HepG2 (cell line): ENCODE results near the gene AHCYL2.

Experiments
- ZNF775 ChIP-seq: sonication (generic); formaldehyde crosslinking; IDR thresholded peaks from 2 replicates; pipeline ENCODE4 v1.4.0; 2020; ENCODE audit warnings: missing genetic modification reagents, mild to moderate bottlenecking, moderate library complexity, borderline replicate concordance
- TF ChIP-seq, protein P1 (sequence below): sonication (generic); formaldehyde crosslinking; IDR thresholded peaks from 2 replicates; pipeline ENCODE4 v1.5.0; 2020; ENCODE audit warnings: mild to moderate bottlenecking, missing genetic modification reagents, moderate library complexity
- TF ChIP-seq, protein P2 (sequence below): sonication (generic); formaldehyde crosslinking; IDR thresholded peaks from 2 replicates; pipeline ENCODE4 v1.4.0; 2020; ENCODE audit warnings: missing genetic modification reagents

DNA sequence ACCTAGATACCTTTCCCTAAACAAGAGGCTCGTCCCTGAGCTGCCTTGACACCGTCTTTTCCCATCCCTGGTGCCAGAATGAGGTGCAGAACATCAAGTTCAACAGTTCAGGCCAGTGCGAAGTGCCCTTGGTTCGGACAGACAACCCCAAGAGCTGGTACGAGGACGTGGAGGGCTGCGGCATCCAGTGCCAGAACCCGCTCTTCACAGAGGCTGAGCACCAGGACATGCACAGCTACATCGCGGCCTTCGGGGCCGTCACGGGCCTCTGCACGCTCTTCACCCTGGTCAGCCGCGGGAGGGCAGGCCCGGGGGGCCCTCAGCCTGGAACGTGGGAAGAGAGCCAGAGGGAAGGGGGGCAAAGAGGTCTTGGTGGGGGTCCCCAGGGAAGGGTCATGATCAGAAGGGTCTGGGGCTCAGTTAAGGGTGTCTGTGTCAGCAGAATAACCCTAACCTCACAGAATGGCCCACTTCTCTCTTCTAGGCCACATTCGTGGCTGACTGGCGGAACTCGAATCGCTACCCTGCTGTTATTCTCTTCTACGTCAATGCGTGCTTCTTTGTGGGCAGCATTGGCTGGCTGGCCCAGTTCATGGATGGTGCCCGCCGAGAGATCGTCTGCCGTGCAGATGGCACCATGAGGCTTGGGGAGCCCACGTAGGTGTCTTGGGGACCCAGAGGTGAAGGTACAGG is 19.6 kb upstream of the AHCYL2 start:
- TF ChIP-seq, protein P1, sequence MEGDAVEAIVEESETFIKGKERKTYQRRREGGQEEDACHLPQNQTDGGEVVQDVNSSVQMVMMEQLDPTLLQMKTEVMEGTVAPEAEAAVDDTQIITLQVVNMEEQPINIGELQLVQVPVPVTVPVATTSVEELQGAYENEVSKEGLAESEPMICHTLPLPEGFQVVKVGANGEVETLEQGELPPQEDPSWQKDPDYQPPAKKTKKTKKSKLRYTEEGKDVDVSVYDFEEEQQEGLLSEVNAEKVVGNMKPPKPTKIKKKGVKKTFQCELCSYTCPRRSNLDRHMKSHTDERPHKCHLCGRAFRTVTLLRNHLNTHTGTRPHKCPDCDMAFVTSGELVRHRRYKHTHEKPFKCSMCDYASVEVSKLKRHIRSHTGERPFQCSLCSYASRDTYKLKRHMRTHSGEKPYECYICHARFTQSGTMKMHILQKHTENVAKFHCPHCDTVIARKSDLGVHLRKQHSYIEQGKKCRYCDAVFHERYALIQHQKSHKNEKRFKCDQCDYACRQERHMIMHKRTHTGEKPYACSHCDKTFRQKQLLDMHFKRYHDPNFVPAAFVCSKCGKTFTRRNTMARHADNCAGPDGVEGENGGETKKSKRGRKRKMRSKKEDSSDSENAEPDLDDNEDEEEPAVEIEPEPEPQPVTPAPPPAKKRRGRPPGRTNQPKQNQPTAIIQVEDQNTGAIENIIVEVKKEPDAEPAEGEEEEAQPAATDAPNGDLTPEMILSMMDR (CRISPR knock-in tag), result no peak
- TF ChIP-seq, protein P2, sequence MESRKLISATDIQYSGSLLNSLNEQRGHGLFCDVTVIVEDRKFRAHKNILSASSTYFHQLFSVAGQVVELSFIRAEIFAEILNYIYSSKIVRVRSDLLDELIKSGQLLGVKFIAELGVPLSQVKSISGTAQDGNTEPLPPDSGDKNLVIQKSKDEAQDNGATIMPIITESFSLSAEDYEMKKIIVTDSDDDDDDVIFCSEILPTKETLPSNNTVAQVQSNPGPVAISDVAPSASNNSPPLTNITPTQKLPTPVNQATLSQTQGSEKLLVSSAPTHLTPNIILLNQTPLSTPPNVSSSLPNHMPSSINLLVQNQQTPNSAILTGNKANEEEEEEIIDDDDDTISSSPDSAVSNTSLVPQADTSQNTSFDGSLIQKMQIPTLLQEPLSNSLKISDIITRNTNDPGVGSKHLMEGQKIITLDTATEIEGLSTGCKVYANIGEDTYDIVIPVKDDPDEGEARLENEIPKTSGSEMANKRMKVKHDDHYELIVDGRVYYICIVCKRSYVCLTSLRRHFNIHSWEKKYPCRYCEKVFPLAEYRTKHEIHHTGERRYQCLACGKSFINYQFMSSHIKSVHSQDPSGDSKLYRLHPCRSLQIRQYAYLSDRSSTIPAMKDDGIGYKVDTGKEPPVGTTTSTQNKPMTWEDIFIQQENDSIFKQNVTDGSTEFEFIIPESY, result no peak
- TF ChIP-seq ZNF775, result no peak
